LNCAP (cell line): Measurements from ENCODE around the gene CX3CR1.

ENCODE experiments used
- TF ChIP-seq, protein P1 (sequence below): fragments of 450-650 bp; IDR thresholded peaks from 2 replicates; pipeline ENCODE4 v1.5.1; 2017; ENCODE audit warnings: mild to moderate bottlenecking

Gene CX3CR1

DNA sequence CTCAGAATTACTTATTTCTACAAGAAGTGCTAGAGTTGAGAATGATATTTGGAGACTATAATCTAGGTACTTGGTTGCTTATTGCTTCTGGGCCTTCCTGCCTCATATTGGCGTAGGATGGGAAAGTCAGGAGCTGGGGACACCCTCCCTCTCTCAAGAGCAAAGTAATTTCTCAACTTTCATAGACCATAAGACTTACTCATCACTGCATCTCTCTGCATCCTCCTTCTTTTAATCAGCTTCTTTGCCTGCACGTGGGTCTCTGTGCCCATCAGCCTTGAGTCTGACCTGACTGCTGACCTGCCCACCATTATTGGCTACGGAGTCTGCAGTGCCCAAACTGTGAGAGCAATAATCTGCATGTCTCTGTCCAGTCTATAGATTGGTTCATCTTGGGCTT, 60.1 kb downstream of the CX3CR1 start:
- TF ChIP-seq, protein P1, sequence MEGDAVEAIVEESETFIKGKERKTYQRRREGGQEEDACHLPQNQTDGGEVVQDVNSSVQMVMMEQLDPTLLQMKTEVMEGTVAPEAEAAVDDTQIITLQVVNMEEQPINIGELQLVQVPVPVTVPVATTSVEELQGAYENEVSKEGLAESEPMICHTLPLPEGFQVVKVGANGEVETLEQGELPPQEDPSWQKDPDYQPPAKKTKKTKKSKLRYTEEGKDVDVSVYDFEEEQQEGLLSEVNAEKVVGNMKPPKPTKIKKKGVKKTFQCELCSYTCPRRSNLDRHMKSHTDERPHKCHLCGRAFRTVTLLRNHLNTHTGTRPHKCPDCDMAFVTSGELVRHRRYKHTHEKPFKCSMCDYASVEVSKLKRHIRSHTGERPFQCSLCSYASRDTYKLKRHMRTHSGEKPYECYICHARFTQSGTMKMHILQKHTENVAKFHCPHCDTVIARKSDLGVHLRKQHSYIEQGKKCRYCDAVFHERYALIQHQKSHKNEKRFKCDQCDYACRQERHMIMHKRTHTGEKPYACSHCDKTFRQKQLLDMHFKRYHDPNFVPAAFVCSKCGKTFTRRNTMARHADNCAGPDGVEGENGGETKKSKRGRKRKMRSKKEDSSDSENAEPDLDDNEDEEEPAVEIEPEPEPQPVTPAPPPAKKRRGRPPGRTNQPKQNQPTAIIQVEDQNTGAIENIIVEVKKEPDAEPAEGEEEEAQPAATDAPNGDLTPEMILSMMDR: no peak

DNA sequence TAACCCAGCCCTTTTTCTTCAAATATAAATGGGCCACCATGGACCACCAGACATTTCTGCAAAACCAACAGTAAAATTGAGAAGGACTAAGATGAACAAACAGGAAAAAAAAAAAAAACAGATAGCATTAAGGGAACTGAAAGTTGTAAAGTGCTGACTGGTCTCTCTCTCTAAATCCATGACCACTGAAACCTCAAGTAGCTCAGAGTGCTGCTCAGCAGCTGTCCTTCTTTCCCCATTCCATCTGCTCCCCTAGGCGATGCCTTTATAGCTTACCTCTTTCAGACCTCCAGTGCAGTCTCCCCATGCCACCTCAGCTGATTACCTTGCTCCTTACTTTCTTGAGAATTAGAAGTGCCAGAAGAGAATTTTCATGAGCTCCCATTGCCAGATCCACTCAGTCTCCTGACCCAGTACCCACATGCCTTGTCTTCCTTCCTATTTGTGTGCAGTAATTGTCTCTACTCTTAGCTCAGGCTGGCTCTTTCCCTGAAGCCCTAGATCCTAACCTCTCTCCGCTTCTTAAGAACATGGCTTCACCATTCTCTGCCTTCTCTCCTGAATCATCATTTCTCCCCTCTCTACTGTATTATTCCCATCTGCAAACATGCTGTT, 63.6 kb downstream of the CX3CR1 start:
- TF ChIP-seq, protein P1: no peak

GRCh38 chr3:39213613-39214012, 66.2 kb downstream of the CX3CR1 start:
- TF ChIP-seq, protein P1: no peak
